GM23338 (cell line): Measurements from ENCODE around the gene IPCEF1.

Source experiments
- EZH2 ChIP-seq: fragments of 200-600 bp; sonication (generic); IDR thresholded peaks from one replicate; pipeline ENCODE4 v1.8.0; 2017; ENCODE audit warnings: antibody characterized with exemption, mild to moderate bottlenecking, low read depth; ENCODE audit not compliant: unreplicated experiment
- EZH2phosphoT487 ChIP-seq: fragments of 200-600 bp; sonication (generic); IDR thresholded peaks from one replicate; pipeline ENCODE4 v1.8.1; 2018; ENCODE audit warnings: antibody characterized with exemption; ENCODE audit not compliant: unreplicated experiment
- POLR2AphosphoS5 ChIP-seq: IDR thresholded peaks from 2 replicates; pipeline ENCODE4 v1.6.1; 2016; ENCODE audit warnings: antibody characterized with exemption, low read depth
- TF ChIP-seq, protein P1 (sequence below): IDR thresholded peaks from one replicate; pipeline ENCODE4 v1.6.1; 2018; ENCODE audit warnings: antibody characterized with exemption; ENCODE audit not compliant: unreplicated experiment
- TF ChIP-seq, protein P2 (sequence below), 2 experiments: fragments of 200-600 bp in 1 of 2; sonication (generic) in 1 of 2; conservative IDR thresholded peaks; 2 replicates each; pipeline versions ENCODE4 v1.5.1 to v1.6.1; 2016 to 2017; ENCODE audit warnings: antibody characterized with exemption in 2 of 2, low read depth in 2 of 2, mild to moderate bottlenecking in 2 of 2, moderate library complexity in 1 of 2

DNA sequence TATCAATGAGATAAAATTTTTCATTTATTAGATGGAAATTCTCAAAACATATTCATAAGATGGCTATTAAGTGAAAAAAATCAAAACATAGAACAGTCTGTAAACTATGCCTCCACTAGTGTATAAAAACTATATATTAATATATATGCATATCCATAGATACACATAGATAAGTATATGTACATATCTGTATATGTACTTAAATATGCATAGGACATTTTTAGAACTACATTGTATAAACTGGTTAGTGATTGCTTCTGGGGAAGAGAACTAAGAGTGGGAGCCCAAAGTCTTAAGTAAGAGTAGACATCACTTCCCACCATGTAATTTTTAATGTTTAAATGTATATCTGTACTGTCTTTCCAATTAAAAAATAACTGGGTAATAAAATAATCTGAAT lies 31.5 kb downstream of the IPCEF1 start:
- TF ChIP-seq EZH2 (no peak), POLR2AphosphoS5 (no peak), EZH2phosphoT487 (no peak)
- TF ChIP-seq, protein P1, sequence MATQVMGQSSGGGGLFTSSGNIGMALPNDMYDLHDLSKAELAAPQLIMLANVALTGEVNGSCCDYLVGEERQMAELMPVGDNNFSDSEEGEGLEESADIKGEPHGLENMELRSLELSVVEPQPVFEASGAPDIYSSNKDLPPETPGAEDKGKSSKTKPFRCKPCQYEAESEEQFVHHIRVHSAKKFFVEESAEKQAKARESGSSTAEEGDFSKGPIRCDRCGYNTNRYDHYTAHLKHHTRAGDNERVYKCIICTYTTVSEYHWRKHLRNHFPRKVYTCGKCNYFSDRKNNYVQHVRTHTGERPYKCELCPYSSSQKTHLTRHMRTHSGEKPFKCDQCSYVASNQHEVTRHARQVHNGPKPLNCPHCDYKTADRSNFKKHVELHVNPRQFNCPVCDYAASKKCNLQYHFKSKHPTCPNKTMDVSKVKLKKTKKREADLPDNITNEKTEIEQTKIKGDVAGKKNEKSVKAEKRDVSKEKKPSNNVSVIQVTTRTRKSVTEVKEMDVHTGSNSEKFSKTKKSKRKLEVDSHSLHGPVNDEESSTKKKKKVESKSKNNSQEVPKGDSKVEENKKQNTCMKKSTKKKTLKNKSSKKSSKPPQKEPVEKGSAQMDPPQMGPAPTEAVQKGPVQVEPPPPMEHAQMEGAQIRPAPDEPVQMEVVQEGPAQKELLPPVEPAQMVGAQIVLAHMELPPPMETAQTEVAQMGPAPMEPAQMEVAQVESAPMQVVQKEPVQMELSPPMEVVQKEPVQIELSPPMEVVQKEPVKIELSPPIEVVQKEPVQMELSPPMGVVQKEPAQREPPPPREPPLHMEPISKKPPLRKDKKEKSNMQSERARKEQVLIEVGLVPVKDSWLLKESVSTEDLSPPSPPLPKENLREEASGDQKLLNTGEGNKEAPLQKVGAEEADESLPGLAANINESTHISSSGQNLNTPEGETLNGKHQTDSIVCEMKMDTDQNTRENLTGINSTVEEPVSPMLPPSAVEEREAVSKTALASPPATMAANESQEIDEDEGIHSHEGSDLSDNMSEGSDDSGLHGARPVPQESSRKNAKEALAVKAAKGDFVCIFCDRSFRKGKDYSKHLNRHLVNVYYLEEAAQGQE: no peak
- TF ChIP-seq, protein P2, sequence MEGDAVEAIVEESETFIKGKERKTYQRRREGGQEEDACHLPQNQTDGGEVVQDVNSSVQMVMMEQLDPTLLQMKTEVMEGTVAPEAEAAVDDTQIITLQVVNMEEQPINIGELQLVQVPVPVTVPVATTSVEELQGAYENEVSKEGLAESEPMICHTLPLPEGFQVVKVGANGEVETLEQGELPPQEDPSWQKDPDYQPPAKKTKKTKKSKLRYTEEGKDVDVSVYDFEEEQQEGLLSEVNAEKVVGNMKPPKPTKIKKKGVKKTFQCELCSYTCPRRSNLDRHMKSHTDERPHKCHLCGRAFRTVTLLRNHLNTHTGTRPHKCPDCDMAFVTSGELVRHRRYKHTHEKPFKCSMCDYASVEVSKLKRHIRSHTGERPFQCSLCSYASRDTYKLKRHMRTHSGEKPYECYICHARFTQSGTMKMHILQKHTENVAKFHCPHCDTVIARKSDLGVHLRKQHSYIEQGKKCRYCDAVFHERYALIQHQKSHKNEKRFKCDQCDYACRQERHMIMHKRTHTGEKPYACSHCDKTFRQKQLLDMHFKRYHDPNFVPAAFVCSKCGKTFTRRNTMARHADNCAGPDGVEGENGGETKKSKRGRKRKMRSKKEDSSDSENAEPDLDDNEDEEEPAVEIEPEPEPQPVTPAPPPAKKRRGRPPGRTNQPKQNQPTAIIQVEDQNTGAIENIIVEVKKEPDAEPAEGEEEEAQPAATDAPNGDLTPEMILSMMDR (conservative IDR thresholded peaks at IDR 0.05; ENCODE audit: low read depth in 2 of 2): no peak
